NCI-H2029 (cell line): ENCODE results near the gene CDON.
A peak's percentile ranks its signal among the peaks of the same experiment; 100 is the strongest.

ENCODE experiments used
- DNase-seq: peaks from one replicate; lab custom pipeline; 2025; lab: John Stamatoyannopoulos, UW

The CDON gene

DNA sequence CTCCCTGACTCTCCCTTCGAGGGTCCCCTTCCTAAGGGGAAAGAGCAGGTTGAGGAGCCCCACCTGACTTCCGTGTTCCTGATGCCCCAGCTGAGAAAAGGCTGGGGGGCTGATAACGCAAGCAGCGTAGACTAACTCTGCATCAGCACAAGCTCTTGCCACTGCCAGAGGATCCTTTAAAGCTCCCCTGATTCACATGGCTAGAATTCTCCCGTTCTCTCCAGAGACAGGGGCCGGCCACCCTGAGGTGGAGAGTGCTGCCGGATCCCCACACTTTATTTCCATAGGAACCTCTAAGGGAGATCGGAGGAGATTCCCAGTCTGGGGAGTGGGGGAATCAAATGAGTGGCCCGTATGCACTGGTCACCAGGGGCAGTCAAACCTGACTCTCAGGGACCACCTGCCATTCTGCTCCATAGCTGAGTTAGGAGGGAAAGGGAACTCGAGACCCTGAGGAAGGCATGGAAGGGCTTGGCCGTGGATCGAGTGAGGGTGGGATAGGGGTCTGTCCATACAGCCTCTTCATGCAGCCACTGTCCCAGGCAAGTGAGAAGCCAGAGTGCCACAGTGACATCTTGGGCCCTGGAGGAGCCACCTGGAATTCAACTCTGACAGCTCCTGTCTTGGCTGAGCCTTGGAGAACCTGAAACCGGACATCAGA, 118.2 kb downstream of the CDON start:
- DNase-seq: no peak

DNA sequence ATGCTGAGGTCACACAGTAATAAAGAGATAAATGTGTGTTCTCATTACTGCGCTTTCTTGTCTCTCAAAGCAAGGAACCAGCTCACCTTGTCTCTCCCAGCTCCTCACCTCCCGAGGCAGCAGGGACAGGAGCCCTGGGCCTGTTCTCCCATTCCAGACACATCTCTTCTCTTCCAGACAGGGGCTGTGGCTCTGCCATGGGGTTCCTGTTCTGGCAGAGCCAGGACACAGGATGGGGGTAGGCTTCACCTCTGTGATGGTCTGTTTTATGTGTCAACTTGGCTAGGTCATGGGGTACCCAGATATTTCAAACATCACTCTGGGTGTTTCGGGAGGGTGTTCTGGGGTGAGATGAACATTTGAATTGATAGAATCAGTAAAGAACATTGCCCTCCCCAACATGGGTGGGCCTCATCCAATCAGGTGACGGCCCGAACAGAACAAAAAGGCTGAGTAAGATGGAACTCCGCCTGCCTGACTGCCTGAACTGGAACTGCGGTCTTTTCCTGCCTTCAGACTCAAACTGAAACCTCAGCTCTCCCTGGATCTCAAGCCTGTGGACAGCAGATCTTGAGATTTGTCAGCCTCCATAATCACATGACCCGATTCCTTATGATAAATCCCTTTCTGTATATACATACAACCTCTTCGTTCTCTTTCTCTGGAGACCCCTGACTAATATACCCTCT, 118.9 kb downstream of the CDON start:
- no peak for DNase-seq

DNA sequence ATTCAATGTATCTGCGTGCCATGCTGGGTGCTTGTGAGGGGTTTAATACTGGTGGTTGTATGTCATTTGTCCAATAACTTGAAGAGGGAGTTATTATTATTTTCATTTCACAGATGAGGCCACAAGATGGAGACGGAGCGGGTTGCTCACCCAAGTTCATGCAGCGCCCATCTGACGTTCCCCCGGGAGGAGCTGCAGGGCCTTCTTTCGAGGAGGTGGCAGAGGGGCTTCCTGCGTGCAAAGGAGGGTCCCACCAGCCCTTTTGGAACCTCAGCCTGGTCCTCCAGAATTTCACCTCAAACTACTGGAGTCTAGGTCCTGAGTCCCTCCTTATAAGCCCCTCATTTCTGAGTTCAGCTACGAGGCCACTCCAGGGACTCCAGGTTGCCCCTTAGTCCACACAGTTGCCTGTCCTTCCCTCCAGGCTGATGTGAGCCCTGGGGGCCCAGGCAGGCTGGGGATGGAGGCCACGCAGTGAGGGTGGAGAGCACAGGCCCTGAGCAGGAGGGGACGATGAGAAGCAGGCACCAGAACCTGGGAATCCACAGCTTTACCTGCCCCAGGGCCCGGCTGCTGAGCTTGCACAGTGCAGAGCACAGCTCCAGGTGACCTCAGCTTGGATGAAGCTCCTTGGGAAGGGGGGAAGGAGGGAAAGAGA, 119.8 kb downstream of the CDON start:
- DNase-seq: no peak

DNA sequence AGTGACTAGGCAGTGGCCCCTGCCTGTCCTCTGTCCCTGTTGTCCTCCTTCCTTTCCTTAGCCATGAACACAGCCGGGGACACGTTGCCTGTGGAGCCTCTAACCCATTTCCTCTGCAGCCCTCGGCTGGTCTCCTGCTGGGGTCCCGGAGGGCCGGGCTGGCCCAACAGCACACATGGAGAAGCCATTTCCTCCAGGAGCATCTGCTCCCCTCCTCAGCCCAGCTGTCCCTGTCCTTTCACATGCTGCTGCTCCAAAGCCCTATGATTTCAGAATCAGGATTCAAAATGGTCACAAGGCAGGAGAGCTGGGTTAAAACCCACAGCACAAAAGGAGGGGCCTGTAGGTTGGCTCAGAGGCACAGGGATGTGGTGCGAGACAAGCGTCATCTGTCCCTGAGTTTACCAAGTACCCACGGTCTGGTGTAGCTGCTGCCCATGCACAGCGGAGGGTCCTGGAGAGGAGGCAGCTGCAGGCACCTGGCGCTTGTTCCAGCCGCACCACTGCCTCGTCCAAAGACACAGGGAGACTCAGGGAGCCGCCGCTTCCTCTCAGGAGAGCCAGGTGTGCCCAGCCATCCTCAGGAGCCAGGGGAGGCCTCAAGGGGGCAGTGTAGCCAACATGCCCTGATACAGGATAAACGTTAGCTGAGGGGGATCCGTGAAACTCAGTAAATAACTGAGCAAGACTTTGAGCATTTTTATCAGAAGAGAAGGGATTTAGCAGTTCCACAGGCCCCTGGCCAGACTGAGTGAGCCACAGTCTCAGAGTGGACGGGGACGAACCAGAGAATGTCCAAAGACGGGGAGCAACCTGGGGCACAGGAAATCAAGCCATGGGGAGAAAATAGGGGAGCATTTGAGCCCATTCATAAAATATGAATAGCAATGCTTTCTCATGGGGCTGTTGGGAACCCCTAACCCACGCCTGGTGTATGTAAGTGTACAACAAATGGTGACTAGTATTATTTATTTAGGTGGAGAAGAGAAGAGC, 120.8 kb downstream of the CDON start:
- peak; percentile 80 for DNase-seq

DNA sequence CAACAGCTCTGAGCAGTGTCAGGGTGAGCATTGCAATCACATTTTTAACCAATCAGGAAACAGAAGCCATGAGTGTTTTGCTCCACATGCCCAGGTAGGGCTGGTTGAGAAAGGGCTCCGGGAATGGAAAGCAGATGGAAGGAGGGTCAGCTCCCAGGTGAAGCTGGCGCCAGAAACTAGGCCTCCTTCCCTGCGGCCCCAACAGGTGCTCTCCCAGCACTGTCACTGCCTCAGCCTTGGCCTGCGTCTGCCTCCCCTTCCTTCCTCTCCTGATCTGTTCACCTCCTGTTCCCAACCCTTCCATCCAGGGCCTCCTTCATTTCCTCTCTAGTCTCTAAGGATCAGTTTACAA, 121.4 kb downstream of the CDON start:
- no peak for DNase-seq

DNA sequence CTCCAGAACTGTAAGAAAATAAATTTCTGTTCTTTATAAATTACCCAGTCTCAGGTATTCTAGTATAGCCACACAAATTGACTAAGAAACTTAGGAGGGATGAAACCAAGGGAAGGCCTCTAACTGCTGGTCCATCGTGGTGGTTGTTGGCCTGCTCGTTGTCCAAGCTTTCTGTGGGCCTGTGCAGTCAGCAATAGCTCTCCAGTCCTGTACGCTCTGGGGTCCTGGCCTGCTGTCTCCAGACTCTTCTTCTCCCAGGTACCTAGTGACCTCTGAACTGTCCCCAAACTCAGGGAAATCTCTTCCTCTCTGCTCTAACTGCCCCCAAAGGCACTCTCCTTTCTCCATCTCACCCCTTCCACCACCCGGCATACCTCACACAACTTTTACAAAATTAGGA, 122.5 kb downstream of the CDON start:
- DNase-seq: no peak

DNA sequence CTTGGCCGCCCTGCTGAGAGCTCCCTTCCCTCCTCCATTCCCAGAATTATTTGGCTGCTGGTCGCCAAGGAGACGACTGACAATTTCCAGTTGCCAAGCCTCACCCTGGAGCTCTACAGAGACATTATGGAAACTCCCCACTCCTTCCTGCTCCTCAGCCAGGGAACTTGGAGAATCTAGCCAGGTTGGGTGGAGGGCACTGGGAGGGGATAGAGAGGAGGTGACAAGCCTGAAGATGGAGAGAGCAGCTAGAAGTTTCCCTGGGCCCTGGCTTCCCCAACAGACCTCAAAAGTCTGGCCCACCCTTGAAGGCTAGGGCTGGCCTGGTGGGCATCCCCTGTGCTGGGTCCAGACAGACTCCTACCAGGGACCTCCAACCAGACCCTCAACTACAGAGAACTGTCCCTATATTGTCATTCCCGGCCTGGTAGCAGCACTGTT, 123.6 kb downstream of the CDON start:
- DNase-seq: no peak

DNA sequence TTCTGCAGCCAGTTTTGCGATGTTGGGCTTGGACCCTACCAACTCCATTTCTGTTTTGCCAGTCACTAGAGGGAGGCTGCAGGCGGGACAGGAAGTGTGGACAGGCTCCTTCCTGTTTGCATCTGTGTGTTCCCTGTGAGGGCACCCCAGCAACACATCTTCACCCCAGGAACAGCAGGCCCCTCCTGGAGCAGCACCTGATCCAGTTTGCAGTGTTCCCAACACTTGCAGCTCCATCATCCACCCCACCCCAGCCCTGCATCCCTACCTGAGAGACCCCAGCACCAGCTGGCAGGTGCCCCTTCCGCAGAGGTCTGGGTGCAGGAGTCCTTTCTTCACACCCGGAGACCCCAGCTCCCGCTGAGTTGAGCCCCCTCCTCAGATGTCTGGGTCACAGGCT, 124.2 kb downstream of the CDON start:
- no peak for DNase-seq

DNA sequence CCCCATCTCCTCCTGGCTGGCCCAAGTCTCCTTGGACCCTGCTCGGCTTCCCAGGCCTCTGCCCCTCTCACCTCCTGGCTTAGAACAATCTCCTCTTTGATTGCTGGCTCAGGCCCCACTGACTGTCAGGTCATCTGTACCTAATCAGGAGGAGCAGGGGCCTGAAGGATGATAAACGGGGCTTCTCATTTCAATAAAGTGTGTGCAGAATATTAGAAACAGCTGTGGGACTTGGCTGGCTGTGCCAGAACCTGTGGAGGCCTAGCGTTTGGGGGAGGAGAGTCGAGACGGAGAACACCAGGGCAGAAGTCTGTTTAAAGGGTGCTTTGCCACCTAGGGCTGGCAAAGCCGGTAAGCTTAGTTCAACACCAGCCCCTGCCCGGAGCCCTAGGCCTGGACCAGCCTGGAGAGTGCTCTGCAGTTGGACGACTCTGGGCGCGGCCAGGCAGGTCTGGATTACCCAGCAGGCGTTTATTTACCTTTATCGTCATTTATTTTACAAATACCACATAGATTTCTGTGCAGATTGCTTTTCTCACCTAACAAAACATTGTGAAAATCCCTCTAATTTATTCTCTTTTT, 127.0 kb downstream of the CDON start:
- no peak for DNase-seq

DNA sequence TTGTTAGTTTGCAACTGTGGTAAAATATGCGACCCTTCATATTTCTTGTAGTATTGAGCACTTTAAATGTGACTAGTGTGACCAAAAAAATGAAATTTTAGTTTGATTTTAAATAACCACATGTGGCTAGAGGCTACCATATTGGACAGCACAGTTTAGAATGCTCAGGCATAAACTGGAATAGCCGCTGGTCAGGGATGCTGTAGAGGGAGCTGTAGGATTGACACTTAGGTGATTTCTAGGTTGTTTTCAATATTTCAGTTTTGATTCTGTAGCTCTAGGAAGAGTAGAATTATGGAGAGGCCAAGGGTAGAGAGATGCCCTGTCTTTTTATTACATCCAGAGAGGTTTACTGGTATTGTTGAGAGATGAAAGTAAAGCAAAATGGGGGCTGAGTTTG, 127.6 kb downstream of the CDON start:
- DNase-seq: no peak

DNA sequence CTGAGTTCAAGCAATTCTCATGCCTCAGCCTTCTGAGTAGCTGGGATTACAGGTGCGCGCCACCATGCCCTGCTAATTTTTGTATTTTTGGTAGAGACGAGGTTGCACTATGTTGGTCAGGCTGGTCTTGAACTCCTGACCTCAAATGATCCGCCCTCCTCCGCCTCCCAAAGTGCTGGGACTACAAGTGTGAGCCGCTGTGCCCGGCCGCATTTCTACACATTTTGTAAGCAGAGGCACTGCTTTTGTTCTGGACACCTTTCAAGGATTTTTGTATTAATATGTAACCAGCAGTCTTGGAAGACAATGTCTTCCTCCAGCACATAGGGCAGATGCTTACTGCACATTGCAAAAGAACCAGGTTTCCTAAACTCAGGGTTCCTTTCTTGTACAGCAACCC, 128.2 kb downstream of the CDON start:
- no peak for DNase-seq

DNA sequence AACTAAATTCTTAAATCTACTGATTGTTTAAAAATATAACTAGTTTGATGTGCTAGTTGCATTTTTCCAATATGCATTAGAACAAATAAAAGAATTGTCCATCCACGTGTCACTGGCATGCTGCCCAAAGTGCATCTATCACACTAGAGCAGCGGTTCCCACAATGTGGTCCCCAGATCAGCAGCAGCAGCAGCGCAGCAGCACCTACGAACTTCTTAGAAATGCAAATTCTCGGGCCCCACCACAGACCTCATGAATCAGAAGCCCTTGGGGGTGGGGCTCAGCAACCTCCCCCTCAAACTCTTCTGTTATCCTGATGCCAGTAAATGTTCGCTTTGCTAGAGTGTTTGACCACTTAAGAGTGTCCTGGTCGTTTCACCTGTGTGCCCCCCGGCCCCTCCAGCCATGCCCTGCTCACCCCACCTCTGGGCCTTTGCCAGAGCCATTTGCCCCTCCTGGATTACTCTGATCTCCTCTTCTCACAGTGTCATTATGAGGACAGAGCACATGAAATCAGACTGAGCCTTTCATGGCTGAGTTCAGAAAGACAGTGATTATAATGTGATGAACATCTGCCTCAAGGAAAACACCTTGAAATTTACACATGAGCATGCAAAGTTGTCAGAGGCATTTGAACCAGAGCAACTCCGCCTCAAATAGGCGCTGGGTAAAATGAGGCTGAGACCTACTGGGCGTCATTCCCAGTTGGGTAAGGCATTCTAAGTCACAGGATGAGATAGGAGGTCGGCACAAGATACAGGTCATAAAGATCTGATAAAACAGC, 129.4 kb downstream of the CDON start:
- no peak for DNase-seq

DNA sequence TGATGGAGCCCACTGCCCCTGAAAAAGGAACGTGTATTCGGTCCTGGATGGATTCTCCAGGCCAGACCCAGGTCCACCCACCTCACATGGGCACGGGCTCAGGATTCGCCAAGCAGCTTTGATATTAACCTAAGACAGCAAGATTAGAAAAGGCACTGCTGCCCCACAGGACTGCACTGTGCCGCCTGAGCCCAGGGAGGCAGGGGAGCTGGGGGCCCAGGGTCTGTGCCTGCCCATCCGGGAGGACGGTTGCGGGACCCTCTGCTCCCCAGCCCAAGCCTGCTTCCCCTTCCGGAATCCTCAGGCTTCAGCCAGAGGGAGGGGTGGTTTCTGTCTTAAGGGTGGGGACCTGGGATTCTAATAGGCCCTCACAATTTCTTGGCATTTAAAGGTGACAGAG, 130.4 kb downstream of the CDON start:
- DNase-seq: no peak

DNA sequence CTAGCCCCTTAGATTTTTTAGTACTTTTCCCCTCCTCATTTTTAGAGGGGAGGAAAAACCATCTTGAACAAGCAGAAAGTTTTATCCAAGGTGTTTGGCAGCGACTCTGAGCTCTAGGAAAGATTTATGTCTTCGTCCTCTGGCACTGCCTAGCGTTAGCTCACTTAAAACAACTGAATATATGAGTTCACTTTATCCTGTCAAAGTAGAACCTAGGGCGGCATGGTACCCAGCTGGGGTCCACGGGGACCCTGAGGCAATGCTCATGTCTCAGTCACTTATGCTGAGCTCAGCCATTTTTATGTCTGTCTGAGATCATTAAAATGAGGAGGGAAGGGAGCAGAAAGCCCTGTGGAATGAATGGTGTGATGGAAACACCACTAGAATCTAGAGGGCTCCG, 131.0 kb downstream of the CDON start:
- no peak for DNase-seq

DNA sequence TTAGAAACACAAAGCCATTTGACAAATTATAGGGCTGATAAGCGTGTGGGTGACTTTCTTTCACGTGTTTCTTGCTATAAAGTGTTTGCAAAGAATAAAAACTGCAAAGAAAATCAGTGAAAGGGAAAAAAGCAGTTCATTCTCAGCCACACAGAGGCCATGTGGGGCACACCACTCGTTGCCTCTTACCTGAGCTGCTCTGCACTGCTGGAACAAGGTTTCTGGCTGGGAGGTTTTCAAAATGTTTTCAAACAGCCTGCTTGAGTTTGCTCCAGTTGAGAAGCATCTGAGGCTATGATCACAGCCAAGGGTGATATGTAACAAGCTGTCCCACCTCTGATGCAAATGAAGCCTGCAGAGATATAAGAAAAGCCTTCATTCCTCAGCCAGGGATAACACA, 131.6 kb downstream of the CDON start:
- DNase-seq: no peak

DNA sequence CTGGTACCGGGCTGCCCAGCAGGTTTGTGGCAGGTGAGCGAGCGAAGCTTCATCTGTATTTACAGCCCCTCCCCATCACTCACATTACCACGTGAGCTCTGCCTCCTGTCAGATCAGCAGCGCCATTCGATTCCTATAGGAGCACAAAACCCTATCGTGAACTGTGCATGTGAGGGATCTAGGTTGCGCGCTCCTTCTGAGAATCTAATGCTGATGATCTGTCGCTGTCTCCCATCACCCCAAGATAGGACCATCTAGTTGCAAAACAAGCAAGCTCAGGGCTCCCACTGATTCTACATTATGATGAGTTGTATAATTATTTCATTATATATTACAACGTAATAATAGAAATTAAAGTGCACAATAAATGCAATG, 132.6 kb downstream of the CDON start:
- DNase-seq: no peak

DNA sequence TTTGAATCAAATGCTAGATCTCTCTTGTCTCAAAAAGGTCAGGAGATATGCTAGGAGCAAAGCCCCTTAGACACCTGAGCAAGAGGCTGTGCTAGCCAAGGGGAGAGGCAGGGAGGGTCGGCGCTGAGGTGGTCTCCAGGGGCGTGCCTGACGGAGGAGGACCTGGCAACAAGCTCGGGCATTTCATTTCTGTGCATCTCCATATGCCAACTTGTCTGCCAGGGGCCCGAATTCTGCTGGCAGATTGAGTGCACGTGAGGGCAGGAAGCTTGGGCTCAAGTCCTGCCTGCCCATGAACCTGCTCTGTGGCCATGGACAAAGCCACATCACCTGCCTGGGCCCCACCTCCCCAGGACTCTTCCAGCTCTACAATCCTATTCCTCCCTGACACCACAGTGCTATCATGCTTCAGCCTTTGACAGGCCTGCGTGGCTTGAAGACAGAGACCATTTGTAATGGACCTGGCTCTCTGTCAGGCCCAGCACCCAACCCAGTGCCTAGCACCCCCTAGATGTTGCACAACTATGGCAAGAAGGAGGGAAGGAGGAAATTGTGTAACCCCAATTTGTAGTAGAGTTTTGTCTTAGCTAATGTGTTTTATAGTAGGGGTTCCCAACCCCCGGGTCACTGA, 133.1 kb downstream of the CDON start:
- DNase-seq: no peak

DNA sequence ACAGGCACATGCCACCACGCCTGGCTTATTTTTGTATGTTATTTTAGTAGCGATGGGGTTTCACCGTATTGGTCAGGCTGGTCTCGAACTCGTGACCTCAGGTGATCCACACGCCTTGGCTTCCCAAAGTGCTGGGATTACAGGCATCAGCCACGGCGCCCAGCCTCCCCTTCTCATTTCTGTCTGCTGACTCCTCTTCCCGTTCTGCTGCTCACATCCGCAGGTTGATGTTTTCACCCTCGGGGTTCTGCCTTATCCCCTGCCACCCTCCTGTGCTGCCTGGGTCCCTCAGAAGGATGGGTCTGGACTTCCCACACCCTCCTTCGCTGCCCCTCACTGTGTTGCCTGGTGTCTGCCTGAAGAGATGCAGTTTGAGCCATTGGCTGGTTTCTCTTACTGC, 136.0 kb downstream of the CDON start:
- no peak for DNase-seq

DNA sequence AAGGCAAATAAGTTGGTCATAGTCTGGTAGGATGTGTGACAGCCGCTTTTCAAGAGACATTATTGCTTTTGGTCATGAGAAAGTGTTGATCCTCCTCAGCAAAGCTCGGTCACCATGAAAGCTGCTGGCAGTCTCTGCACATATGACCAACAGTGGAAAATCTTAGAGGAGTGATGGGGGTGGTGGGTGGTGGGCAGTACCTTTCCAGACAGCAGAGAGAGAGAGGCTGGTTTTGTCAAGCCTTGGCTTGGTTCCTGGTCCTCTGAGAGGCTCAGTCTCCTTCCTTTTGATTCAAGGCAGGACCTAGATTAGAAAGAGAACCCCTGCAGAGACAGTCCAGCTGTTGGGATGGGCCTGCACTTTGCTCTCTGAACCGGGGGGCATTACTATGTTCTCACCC, 136.9 kb downstream of the CDON start:
- no peak for DNase-seq

DNA sequence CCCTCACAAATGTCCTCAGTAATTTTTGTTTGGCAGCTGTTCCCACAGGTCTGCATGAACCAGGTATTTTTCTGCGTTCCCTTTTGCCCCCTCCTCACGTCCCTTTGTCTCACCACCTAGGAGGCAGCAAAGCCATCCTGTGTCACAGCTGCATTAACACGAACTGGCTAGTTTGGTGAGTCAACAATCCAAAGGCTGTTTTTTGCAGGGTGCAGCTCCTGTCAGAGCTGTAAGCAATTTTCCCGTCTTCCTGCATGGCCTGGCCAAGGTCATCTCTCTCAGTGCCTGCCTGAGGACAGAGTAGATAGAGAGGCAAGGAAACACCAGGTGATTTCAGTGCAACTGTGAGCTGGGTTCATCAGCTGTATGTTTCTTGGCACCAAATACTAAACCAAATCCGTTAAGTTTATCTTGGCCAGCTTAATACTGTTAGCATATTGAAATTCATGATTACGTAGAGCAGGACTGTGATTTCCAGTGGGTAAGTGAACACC, 137.4 kb downstream of the CDON start:
- no peak for DNase-seq
